WI38 (cell line): Measurements from ENCODE around the gene NCK2.

Experiments used
- H3K4me3 ChIP-seq: 2 replicates; pipeline ENCODE4 v1.5.1; 2011; ENCODE audit warnings: low read depth, mild to moderate bottlenecking, control low read depth, low read length
- TF ChIP-seq, protein P1 (sequence below): IDR thresholded peaks from 2 replicates; pipeline ENCODE4 v1.5.1; 2012; ENCODE audit warnings: low read depth, mild to moderate bottlenecking, control low read depth, low read length

The NCK2 gene

DNA sequence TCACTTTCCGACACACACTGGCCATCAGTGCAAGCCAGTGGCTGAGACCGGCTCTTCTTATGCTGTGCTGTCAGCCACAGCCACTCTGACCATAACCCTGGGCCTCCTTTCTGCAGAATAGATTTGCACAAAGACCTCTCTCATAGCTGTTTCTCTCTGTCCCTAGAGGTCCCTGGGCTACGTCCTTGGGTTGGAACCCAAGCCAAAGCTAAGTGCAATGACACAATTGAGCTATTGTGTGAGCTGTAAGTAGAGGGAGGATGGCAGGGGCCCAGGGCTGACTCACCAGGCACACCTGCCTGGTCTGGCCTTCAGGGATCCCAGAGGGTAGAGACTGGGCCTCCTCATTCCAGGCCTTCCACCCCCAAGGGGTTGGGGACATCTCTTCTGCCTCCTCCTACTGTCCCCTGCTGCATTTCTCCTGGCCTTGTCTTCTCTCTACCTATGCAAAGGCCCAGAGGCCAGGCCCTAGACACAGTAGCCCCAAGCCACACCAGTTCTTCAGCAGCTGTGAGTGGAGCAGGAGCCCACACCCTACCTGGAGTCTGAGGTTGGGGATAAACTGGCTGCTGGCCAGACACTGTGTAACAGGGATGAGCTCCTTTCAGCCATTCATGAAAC is 174.6 kb downstream of the NCK2 start:
- H3K4me3 ChIP-seq = no peak overlapping the region
- TF ChIP-seq, protein P1, sequence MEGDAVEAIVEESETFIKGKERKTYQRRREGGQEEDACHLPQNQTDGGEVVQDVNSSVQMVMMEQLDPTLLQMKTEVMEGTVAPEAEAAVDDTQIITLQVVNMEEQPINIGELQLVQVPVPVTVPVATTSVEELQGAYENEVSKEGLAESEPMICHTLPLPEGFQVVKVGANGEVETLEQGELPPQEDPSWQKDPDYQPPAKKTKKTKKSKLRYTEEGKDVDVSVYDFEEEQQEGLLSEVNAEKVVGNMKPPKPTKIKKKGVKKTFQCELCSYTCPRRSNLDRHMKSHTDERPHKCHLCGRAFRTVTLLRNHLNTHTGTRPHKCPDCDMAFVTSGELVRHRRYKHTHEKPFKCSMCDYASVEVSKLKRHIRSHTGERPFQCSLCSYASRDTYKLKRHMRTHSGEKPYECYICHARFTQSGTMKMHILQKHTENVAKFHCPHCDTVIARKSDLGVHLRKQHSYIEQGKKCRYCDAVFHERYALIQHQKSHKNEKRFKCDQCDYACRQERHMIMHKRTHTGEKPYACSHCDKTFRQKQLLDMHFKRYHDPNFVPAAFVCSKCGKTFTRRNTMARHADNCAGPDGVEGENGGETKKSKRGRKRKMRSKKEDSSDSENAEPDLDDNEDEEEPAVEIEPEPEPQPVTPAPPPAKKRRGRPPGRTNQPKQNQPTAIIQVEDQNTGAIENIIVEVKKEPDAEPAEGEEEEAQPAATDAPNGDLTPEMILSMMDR = no peak

DNA sequence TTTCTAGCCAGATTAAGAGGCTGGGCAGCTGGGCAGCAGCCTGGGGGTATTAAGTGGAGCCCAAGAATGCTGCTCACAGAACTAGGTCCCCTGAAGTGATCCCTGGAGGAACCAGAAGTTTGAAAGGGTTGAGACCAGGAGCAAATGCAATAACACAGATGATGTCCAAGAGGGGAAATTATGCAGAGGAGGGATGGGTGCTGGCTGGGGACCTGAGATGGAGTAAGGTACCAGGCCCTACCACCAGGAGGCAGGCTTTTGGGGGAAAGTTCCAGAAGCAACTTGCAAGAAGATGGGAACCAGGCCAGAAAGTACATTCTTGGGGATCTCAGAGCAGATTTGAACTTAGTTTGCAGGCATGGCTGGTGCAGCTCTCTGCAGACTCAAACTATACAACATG is 175.1 kb downstream of the NCK2 start:
- TF ChIP-seq, protein P1 = peak; percentile 45; the same call in 1 of the 2 replicates
- H3K4me3 ChIP-seq = no peak overlapping the region

DNA sequence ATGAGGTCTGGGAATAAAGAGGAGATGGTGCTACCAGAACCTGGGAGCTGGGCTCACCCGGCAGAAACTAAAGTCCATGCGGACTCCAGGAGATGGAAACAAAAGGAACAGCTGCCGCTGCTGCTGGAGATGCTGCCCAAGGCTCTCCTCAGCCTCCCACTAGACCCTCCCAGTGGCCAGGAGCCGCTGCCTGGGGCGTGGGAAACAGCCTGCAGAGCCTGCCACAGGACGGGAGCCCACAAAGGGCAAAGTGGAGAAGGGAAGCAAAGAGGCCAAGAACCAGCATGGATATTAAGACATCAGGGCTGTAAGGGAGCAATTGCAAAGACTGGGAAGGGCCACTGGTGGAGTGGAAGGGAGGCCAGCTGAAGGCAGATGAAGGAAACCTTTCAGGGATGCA is 179.6 kb downstream of the NCK2 start:
- no peak overlapping the region for H3K4me3 ChIP-seq
- TF ChIP-seq, protein P1 = no peak

DNA sequence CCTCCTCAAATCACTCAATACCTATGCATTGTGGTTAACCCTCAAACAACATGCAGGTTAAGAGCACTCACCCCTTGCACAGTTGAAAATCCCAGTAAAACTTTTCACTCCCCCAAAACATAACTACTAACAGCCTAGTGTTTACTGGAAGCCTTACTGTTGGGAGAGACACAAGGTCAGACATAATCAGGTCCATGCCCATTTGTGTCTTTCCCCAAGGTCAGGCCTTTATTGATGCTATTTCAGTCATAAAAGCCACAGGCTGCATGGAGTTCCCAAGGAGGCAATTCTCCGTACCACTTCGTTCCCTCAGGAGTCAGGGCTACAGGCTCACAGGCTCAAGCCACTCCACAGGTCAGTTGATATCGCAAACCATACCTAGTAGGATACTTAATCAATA is 180.2 kb downstream of the NCK2 start:
- TF ChIP-seq, protein P1 = no peak
- no peak overlapping the region for H3K4me3 ChIP-seq

DNA sequence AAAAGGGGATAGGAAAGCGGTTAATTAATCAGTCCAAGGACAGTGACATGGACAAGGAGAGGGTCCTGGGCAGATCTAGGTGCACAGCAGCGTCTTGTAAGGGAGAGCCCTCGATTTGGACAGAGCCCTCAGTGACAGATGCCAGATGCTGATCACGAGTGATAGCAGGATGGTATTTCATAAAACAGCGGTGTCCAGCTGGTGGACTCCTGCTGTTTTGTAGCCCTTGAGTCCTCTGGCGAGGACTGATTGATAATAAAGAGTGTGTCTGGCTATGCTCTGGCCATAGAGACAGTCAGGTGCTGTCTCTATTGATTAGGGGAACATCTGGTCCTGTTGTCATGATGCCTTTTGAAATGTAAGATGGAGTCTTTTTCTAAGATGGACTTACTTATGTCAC is 180.7 kb downstream of the NCK2 start:
- TF ChIP-seq, protein P1 = no peak
- no peak overlapping the region for H3K4me3 ChIP-seq

DNA sequence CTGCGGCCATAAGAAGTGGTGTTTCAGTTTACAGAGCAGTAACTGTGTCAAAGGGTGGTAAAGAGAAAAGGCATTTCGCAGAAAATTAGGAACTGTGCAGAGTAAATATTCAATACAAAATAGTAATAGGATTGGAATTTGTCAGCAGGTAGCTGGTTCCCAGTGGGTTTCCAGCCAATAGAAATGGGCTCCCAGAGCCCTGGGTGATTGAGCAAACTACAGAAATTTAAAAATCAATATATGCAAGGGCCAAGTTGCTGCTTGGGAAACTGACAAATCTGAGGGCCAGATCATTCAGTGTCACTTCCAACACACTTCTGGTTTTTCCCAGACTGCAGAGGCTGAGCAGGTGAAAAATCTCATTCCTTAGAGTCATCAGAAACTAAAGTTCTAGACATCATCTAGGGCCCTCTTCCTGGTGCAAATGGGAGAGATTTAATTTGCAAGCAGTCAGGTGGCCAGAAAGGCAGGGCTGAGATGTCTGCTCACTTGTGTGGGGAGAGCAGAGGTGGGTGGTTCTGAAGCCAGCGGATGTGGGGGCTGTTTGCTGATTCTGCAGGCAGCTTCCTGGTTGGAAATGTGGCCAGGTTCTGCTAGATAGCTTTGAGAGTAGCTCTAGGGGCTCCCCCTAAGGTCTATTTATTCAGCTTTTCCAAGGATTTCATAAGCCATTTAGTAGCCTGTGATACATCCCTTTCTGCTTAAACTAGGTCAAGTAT is 182.4 kb downstream of the NCK2 start:
- TF ChIP-seq, protein P1 = no peak
- H3K4me3 ChIP-seq = no peak overlapping the region

DNA sequence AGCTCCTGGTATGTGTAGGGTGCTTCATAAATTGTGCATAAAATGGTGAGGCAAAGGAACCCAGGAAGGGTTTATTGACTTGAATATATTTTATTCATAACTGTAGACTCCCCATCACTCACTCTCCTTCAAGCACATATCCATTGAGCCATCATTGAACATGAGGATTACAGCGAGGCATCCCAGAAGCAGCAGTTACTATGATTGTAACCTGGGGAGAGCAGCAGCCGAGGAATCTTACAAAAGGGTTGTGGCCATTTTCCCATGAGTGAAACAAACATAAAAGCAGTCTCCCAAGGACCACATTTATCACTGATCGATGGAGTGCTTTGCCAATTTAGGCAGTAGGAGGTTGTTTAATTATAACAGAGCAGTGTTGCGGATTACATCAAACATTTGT is 183.4 kb downstream of the NCK2 start:
- TF ChIP-seq, protein P1 = no peak
- no peak overlapping the region for H3K4me3 ChIP-seq
